Stimulated activated naive B cell treated with anti-CD40 and anti-IgM and Interleukin-4, amounts not matched to agents 10 μg/mL and 1 μg/mL and 100 μg/mL, for 72 hours (primary cell): ENCODE data around the gene TOP3B.

Experiments
- ATAC-seq, 2 donors: fragments of 150-1000 bp; cut with Tn5 transposase; replicated peaks; 2 replicates each; pipeline ENCODE4 v1.10.0; 2021; ENCODE audit warnings: moderate library complexity in 1 of 2
- DNase-seq: peaks from one replicate; pipeline ENCODE4 v3.0.0; 2021
- H3K27ac Mint-ChIP-seq: one replicate; pipeline ENCODE4 v1.8.0; 2022; ENCODE audit warnings: mild to moderate bottlenecking, mixed read lengths
- H3K27me3 Mint-ChIP-seq, 2 donors: one replicate each; pipeline ENCODE4 v1.8.0; 2022; ENCODE audit warnings: mixed read lengths in 2 of 2
- H3K36me3 Mint-ChIP-seq, 2 donors: one replicate each; pipeline ENCODE4 v1.8.0; 2022; ENCODE audit warnings: mixed read lengths in 2 of 2, mild to moderate bottlenecking in 1 of 2
- H3K4me1 Mint-ChIP-seq, 2 donors: one replicate each; pipeline ENCODE4 v1.8.0; 2022; ENCODE audit warnings: mixed read lengths in 2 of 2, mild to moderate bottlenecking in 1 of 2
- H3K4me3 Mint-ChIP-seq, 2 donors: one replicate each; pipeline ENCODE4 v1.8.0; 2022; ENCODE audit warnings: mild to moderate bottlenecking in 2 of 2, mixed read lengths in 2 of 2, moderate library complexity in 1 of 2
- H3K9me3 Mint-ChIP-seq, 2 donors: one replicate each; pipeline ENCODE4 v1.8.0; 2022; ENCODE audit warnings: mixed read lengths in 2 of 2, mild to moderate bottlenecking in 1 of 2

The TOP3B gene

GRCh38 chr22:22020425-22020852 lies 37.9 kb upstream of the TOP3B start:
- no peak for DNase-seq
- Mint-ChIP-seq H3K27ac (no peak overlapping the region), H3K4me1 (peaks cover 24 to 38% of the 10 kb centered on the region in 2 donors), H3K36me3 (peaks cover 4 to 7% of the 10 kb centered on the region in 2 donors), H3K9me3 (no peaks in the 10 kb centered on the region), H3K27me3 (no peaks in the 10 kb centered on the region), H3K4me3 (no peak overlapping the region)
- no peak for ATAC-seq

- H3K4me3 Mint-ChIP-seq = no peak overlapping the region
- ATAC-seq = no peak
- H3K9me3 Mint-ChIP-seq = no peaks in the 10 kb centered on the region
- peaks cover 18 to 32% of the 10 kb centered on the region in 2 donors for H3K4me1 Mint-ChIP-seq
- no peak overlapping the region for H3K27ac Mint-ChIP-seq
- peaks cover 0 to 3% of the 10 kb centered on the region in 2 donors for H3K36me3 Mint-ChIP-seq
- no peaks in the 10 kb centered on the region for H3K27me3 Mint-ChIP-seq
- DNase-seq = no peak
These were observed 37.3 kb upstream of the TOP3B start for GRCh38 chr22:22019659-22020424.

GRCh38 chr22:22018825-22019658 lies 36.5 kb upstream of the TOP3B start:
- H3K27ac Mint-ChIP-seq = no peak overlapping the region
- H3K36me3 Mint-ChIP-seq = peaks cover 0 to 2% of the 10 kb centered on the region in 2 donors
- H3K9me3 Mint-ChIP-seq = no peaks in the 10 kb centered on the region
- no peak overlapping the region for H3K4me3 Mint-ChIP-seq
- DNase-seq (no peak), ATAC-seq (no peak)
- H3K27me3 Mint-ChIP-seq = no peaks in the 10 kb centered on the region
- H3K4me1 Mint-ChIP-seq = peaks cover 18 to 29% of the 10 kb centered on the region in 2 donors

- DNase-seq = no peak
- no peak overlapping the region for H3K4me3 Mint-ChIP-seq
- H3K27ac Mint-ChIP-seq = no peak overlapping the region
- no peaks in the 10 kb centered on the region for H3K36me3 Mint-ChIP-seq
- H3K27me3 Mint-ChIP-seq = no peaks in the 10 kb centered on the region
- peaks cover 0 to 2% of the 10 kb centered on the region in 2 donors for H3K9me3 Mint-ChIP-seq
- no peak for ATAC-seq
- H3K4me1 Mint-ChIP-seq = peaks cover 2 to 10% of the 10 kb centered on the region in 2 donors
These were observed 33.0 kb upstream of the TOP3B start for GRCh38 chr22:22015631-22016030.

GRCh38 chr22:22014285-22014659 lies 31.7 kb upstream of the TOP3B start:
- Mint-ChIP-seq H3K4me3 (no peak overlapping the region), H3K27ac (no peak overlapping the region), H3K27me3 (no peaks in the 10 kb centered on the region), H3K4me1 (peaks cover 7 to 17% of the 10 kb centered on the region in 2 donors), H3K36me3 (no peaks in the 10 kb centered on the region), H3K9me3 (peaks cover 0 to 2% of the 10 kb centered on the region in 2 donors)
- DNase-seq (no peak), ATAC-seq (no peak)

GRCh38 chr22:22013559-22014284 lies 31.1 kb upstream of the TOP3B start:
- Mint-ChIP-seq H3K36me3 (peaks cover 0 to 2% of the 10 kb centered on the region in 2 donors), H3K4me1 (peaks cover 8 to 17% of the 10 kb centered on the region in 2 donors), H3K4me3 (no peak overlapping the region), H3K27ac (no peak overlapping the region), H3K27me3 (no peaks in the 10 kb centered on the region), H3K9me3 (peaks cover 0 to 2% of the 10 kb centered on the region in 2 donors)
- ATAC-seq (no peak), DNase-seq (no peak)

GRCh38 chr22:22011964-22012363 lies 29.4 kb upstream of the TOP3B start:
- H3K27me3 Mint-ChIP-seq = no peaks in the 10 kb centered on the region
- no peak overlapping the region for H3K4me3 Mint-ChIP-seq

GRCh38 chr22:22010358-22010757 lies 27.8 kb upstream of the TOP3B start:
- H3K27ac Mint-ChIP-seq = no peak overlapping the region
- H3K4me1 Mint-ChIP-seq = peaks cover 8 to 17% of the 10 kb centered on the region in 2 donors
- H3K9me3 Mint-ChIP-seq = peaks cover 0 to 2% of the 10 kb centered on the region in 2 donors
- H3K4me3 Mint-ChIP-seq = no peak overlapping the region
- no peaks in the 10 kb centered on the region for H3K27me3 Mint-ChIP-seq
- DNase-seq (no peak), ATAC-seq (no peak)
- H3K36me3 Mint-ChIP-seq = peaks cover 0 to 2% of the 10 kb centered on the region in 2 donors

More at GRCh38 chr22:22011964-22012363, 29.4 kb upstream of the TOP3B start:
- ATAC-seq (no peak), DNase-seq (no peak)
- Mint-ChIP-seq H3K4me1 (peaks cover 8 to 17% of the 10 kb centered on the region in 2 donors), H3K27ac (no peak overlapping the region), H3K36me3 (peaks cover 0 to 2% of the 10 kb centered on the region in 2 donors), H3K9me3 (peaks cover 0 to 2% of the 10 kb centered on the region in 2 donors)

- no peaks in the 10 kb centered on the region for H3K27me3 Mint-ChIP-seq
- peaks cover 8 to 17% of the 10 kb centered on the region in 2 donors for H3K4me1 Mint-ChIP-seq
- peaks cover 0 to 2% of the 10 kb centered on the region in 2 donors for H3K36me3 Mint-ChIP-seq
- no peak for ATAC-seq
- no peak for DNase-seq
- H3K4me3 Mint-ChIP-seq = no peak overlapping the region
- peaks cover 0 to 2% of the 10 kb centered on the region in 2 donors for H3K9me3 Mint-ChIP-seq
- no peak overlapping the region for H3K27ac Mint-ChIP-seq
These were observed 27.1 kb upstream of the TOP3B start for GRCh38 chr22:22009661-22010060.

GRCh38 chr22:22006596-22006990 lies 24.0 kb upstream of the TOP3B start:
- Mint-ChIP-seq H3K36me3 (peaks cover 0 to 2% of the 10 kb centered on the region in 2 donors), H3K4me1 (peaks cover 8 to 17% of the 10 kb centered on the region in 2 donors), H3K9me3 (peaks cover 0 to 3% of the 10 kb centered on the region in 2 donors), H3K27ac (no peak overlapping the region), H3K27me3 (no peaks in the 10 kb centered on the region), H3K4me3 (no peak overlapping the region)
- ATAC-seq (no peak), DNase-seq (no peak)

- DNase-seq = no peak
- Mint-ChIP-seq H3K27ac (no peak overlapping the region), H3K9me3 (peaks cover 0 to 3% of the 10 kb centered on the region in 2 donors), H3K4me1 (peaks cover 8 to 16% of the 10 kb centered on the region in 2 donors), H3K27me3 (no peaks in the 10 kb centered on the region), H3K4me3 (no peak overlapping the region), H3K36me3 (peaks cover 0 to 2% of the 10 kb centered on the region in 2 donors)
- no peak for ATAC-seq
These were observed 23.5 kb upstream of the TOP3B start for GRCh38 chr22:22005945-22006595.

- Mint-ChIP-seq H3K36me3 (no peaks in the 10 kb centered on the region), H3K4me1 (no peaks in the 10 kb centered on the region), H3K9me3 (peaks cover 0 to 3% of the 10 kb centered on the region in 2 donors), H3K4me3 (no peak overlapping the region), H3K27ac (no peak overlapping the region), H3K27me3 (no peaks in the 10 kb centered on the region)
- DNase-seq (no peak), ATAC-seq (no peak)
These were observed 20.6 kb upstream of the TOP3B start for GRCh38 chr22:22003233-22003632.

GRCh38 chr22:22002526-22003055 lies 20.0 kb upstream of the TOP3B start:
- H3K27me3 Mint-ChIP-seq = no peaks in the 10 kb centered on the region
- no peaks in the 10 kb centered on the region for H3K36me3 Mint-ChIP-seq
- no peak overlapping the region for H3K27ac Mint-ChIP-seq
- no peak for ATAC-seq
- H3K9me3 Mint-ChIP-seq = peaks cover 0 to 3% of the 10 kb centered on the region in 2 donors
- H3K4me1 Mint-ChIP-seq = no peaks in the 10 kb centered on the region
- no peak overlapping the region for H3K4me3 Mint-ChIP-seq
- DNase-seq = no peak
